HG03066 (cell line): ENCODE measurements around the gene BARHL2.

Source experiments
- ATAC-seq: cut with Tn5 transposase; IDR thresholded peaks from one replicate; pipeline ENCODE4 v1.9.1; 2021; ENCODE audit warnings: low read depth; ENCODE audit not compliant: unreplicated experiment

BARHL2 gene

DNA sequence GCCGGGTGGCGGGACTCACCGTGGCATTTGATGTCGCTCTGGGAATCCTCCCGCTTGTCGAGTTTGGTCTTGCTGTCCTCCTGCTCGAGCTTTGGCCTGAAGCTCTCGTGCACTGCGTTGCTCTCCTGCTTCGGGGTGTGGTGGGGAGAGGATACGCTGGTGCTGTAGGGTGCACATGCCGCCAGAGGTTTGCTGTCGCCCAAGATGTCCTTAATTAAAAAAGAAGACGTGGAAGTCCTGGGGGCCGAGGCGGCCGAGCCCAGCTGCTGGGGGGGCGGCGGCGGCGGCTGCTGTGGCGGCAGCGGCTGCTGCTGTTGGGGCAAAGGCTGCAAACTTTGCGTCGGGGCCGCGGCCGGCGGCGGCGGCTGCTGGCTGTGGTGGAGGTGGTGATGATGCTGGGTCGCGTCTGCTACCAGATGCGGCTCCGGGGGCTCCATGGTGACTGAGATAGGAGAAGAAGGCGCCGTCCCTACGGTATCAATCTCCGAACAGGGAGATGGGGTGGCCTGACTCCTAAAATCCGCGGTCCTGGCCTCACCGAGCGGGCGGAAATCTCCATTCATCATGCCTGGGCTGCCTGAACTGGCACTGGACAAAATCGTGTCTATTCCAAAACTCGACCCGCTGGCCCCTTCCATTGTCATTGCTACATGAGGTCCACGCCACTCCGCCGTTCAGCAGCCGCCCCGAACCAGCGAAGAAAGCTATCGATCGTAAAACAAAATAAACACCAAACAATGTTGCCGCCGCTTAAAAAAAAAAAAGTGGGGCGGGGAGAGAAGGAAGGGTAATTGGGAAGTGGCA is at the start of gene BARHL2:
TSS of gene BARHL2 (minus strand) at position 751 of the 804 bp plus-strand sequence. CDS start at position 644, 107 bp downstream.
- no peak for ATAC-seq

GRCh38 chr1:90763930-90764329 is 46.8 kb upstream of the BARHL2 start:
- no peak for ATAC-seq

DNA sequence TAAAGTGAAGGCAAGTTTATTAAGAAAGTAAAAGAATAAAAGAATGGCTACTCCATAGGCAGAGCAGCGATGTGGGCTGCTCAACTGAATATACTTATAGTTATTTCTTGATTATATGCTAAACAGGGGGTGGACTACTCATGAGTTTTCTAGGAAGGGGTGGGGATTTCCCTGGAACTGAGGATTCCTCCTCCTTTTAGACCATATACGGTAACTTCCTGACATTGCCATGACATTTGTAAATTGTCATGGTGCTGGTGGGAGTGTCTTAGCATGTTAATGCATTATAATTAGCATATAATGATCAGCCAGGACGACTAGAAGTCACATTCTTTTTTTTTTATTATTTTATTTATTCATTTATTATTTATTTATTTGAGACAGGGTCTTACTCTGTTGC is 46.4 kb upstream of the BARHL2 start:
- no peak for ATAC-seq

GRCh38 chr1:90761781-90762589 is 44.9 kb upstream of the BARHL2 start:
- ATAC-seq: no peak

DNA sequence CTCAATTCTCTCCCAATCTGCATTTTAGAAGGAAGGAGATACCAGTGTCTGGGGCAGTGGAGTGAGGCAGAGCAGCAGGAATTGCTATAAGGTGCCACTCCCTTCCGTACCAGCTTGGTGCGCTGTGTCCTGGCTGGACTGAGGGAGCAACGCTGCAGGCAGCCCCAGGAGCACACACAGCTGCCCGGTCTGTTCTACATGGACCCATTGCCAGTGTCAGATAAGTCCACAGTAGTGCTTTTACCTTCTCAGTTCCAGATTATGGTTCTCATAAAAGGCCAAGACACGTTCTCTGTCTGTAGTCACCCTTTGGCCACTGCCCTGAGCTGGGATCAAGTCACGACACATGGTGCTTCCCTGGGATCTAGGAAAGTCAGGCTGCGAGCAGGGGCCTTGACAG is 44.1 kb upstream of the BARHL2 start:
- ATAC-seq: no peak

- ATAC-seq: no peak
These were observed 36.5 kb upstream of the BARHL2 start for GRCh38 chr1:90753556-90753955.

GRCh38 chr1:90748668-90749067 is 31.6 kb upstream of the BARHL2 start:
- no peak for ATAC-seq

- ATAC-seq: no peak
These were observed 29.8 kb upstream of the BARHL2 start for GRCh38 chr1:90746857-90747256.

DNA sequence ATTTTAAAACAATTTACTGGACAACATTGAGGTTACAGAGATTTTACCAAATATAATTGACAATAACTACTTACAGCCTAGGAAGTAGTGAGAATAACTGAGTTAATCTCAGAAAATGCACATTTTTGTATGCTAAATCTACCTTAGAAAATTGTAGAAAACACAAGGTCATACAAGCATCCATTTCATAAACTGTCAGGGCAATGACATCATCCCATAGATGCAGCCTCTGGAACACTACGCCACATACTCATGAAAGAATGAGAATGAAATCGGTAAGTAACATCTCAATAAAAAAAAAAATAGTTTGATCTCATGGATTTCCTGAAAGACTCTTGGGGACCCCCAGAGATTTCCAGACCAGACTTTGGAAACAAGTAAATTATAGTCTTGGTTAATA is 28.9 kb upstream of the BARHL2 start:
- ATAC-seq: no peak

- no peak for ATAC-seq
These were observed 15.0 kb upstream of the BARHL2 start for GRCh38 chr1:90732136-90732535.

DNA sequence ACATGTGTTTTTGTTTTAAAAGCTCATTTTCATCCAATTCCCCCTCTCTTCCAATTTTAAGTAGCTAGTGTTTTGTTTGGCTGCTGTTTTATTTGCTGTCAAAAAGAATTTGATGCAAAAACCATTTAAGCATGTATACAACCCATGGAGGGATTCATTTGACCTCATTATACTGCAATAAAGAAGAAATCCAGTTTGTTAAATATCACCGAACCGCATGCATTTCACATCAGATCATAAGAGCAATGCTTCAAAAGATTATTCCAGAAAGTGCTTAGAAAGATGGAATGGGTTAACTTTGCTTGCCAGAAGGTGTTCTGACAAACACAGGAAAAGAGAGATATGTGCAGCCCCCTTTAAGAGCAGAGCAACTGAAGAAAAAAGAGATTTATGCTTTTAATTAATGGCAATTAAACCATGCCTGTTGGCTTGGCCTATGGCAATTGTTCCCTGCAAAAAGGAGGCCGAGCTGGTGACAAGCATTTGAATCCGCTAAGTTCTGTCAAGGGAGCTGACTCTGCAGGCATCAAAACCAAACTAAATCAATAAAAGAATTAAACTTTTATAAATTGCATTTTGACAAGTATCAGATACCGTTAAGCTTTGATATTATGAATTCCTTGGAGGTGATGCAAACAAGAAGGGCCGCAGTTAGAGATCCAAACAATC is 14.4 kb upstream of the BARHL2 start:
- no peak for ATAC-seq

DNA sequence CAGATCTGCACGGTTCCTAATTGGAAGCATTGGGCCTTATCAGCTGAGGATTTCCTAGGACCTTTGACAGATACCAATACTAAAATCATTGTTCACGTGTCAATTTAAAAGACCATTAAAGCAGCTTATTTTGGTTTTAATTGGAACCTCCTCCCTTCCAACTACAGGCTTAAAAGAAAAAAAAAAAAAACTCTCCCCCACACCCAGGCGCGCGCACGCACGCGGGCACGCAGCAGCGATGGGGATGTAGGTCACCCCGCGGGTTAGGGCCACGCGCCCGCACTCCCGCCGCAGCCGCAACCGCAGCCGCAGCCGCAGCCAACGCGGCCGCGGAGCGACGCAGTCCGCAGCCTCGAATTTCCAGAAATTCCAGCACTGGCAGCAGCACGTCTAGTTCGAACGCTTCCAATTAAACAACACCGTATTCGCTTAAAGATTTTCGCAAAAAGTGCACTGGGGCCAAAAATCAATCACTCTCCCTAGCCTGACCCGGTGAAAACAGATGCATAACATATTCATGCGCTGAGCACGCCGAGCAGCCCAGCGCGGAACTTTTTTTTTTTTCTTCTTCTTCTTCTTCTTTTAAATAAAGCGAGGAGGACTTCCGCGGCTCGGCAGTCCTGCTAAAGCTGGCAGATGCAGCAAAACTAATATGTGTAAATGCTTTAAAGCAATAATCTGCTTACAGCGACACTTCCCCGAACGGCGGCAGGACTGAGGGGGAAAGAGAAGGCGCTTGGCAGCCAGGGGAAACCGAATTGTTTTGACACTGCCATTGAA is 13.3 kb upstream of the BARHL2 start:
- ATAC-seq: no peak

DNA sequence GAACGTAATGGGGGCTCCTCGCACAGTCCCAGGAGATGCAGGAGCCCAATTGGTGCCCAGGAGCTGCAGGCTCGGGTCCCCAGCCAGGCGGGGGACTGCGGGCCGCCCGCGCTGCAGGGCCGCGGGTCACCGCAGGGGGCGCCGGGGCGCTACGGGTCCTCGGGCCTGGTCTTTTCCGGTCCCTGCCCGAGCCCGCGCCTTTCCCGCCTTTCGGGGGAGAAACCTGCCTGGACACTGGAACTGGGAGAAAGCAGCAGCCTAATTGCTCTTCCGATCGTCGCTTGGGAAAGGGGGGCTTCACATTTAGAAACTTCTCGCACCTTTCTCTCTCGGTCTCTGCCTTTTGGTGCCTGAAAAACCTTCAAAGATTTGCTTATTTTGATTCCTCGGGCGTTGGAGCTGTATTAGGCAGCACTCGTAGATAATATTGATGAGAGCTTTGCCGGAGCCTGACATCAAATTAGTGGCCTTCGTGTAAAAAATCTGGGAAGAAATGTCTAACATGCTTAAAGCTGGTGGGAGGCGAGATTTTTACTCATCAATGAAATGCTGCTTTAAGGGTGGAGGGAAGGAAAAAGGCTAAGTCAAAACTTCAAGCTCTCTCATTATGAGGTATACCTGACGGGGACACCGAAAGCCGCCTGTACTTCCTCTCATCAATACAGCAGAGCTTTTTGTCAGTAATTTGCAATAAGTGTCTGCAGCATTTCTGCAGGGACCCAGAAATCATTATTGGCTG is 12.6 kb upstream of the BARHL2 start:
- ATAC-seq: no peak

DNA sequence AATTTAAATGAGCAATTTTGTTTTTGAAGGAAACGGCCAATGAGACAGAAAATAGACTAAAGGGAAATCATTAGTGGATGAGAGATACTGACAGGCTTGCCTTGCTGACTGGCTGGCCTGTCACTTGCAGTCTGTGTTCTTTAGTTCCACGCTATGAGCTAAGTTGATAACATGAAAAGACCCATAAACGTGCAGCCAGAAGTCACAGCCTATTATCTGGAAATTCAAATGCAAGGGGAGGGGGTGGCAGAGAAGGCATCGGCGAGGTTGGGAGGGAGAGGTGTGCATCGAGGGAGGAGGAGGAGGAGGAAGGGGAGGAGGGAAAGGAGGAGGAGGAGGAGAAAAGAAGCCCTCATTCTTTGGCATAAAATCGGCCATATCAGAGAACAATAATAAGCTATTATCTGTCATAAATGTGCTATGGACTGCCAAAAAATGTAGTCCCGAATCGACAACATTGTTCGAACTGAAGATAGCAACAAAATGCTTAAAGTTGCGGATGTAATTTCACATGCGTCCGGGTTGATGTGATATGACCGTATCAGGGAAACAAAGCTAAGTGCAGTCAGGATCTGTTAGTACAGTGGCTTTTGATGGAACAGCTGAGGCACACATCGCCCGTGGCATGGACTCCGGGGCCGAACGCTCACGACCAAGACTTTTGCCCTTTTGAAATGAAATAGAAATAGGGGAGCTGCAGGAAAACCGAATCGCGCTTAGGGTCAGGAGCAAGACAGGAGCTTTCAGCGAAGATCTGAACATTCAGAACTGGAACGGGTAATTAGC is 11.6 kb upstream of the BARHL2 start:
- no peak for ATAC-seq

DNA sequence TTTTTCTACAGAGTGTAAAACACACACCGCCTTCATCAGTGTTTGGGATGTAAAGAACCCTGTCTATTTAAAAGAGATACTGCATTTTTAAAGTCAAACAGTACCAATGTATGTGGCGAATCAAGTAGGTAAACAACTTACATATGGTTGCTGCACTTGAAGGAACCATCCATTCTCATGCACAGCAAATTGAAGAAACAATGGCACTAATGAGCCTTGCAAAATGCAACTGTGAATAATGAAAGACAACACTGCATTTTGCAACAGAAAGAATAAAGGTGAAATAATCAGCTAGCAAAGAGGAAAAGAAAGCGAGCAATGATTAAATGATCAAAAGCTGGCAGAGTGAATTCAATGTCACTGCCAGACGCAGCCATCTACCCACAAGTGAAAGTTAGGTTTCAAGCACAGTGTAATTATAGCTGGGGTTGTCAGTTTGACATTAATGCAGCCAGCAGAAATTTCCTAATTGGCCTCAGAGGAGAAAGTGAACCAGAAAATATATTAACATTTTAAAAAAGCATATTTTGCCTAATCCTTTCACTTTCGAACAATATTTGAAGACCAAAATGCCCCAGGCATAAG is 10.9 kb upstream of the BARHL2 start:
- no peak for ATAC-seq

- no peak for ATAC-seq
These were observed 9.9 kb upstream of the BARHL2 start for GRCh38 chr1:90726986-90727480.

- ATAC-seq: no peak
These were observed 9.4 kb upstream of the BARHL2 start for GRCh38 chr1:90726425-90726985.
